Aorta (tissue), 5 donors: Measurements from ENCODE around the gene GNRH2. TPM values are rescaled to one million over a fixed set of nuclear protein-coding genes. Genes with fewer than 3 reads are reported as not detected.
A peak's percentile ranks its signal among the peaks of the same experiment; 100 is the strongest.

ENCODE experiments used
- ATAC-seq: fragments of 200-7000 bp; cut with Tn5 transposase; one replicate; pipeline ENCODE4 v1.9.1; 2022; ENCODE audit warnings: moderate library complexity; ENCODE audit not compliant: low FRiP score
- DNase-seq, 2 donors: peaks; one replicate each; pipeline ENCODE4 v3.0.0-alpha.2; 2020
- H3K27ac ChIP-seq, 2 donors: one replicate each; pipeline ENCODE4 v1.5.1; 2013; ENCODE audit warnings: low read length in 2 of 2, mild to moderate bottlenecking in 2 of 2, moderate library complexity in 2 of 2, control low read depth in 1 of 2, inconsistent platforms in 1 of 2, low read depth in 1 of 2
- H3K27me3 ChIP-seq, 2 donors: one replicate each; pipeline ENCODE4 v1.6.1; 2013; ENCODE audit warnings: control low read depth in 1 of 2, low read length in 1 of 2, mild to moderate bottlenecking in 1 of 2, moderate library complexity in 1 of 2; ENCODE audit not compliant: insufficient read depth in 2 of 2, control insufficient read depth in 1 of 2
- H3K36me3 ChIP-seq, 2 donors: one replicate each; pipeline ENCODE4 v1.6.1; 2013; ENCODE audit warnings: control low read depth in 1 of 2, low read length in 1 of 2, mild to moderate bottlenecking in 1 of 2; ENCODE audit not compliant: insufficient read depth in 2 of 2, control insufficient read depth in 1 of 2
- H3K4me1 ChIP-seq, 2 donors: one replicate each; pipeline ENCODE4 v1.6.1; 2013; ENCODE audit warnings: low read length in 2 of 2, control low read depth in 1 of 2, mild to moderate bottlenecking in 1 of 2, moderate library complexity in 1 of 2; ENCODE audit not compliant: insufficient read depth in 2 of 2, control insufficient read depth in 1 of 2
- H3K4me3 ChIP-seq, 2 donors: one replicate each; pipeline ENCODE4 v1.5.1; 2013; ENCODE audit warnings: low read length in 2 of 2, control low read depth in 1 of 2, mild to moderate bottlenecking in 1 of 2
- H3K9me3 ChIP-seq: one replicate; pipeline ENCODE4 v1.6.1; 2013; ENCODE audit warnings: mild to moderate bottlenecking, low read length; ENCODE audit not compliant: control insufficient read depth
- WGBS, 2 donors: extraction: QIAGEN DNeasy Blood & Tissue Kit; methylation state at CpG; one replicate each; pipeline ENCODE4 v1.1.7; 2013; 5-methylcytosine and 5-hydroxymethylcytosine counted together
- intact Hi-C, 2 donors: fragments of 100-400 bp; cut with DNase I; formaldehyde crosslinking; loops; one replicate each; pipeline versions ENCODE4 v1.14.2 to v1.15.0; 2022
- long read RNA-seq, 2 donors: library from polyadenylated mRNA; unstranded; transcript quantifications; one replicate each; pipeline ENCODE4 v2.0.0, GENCODE V29; 2020 to 2021
- polyA plus RNA-seq, 2 donors: library from polyadenylated mRNA; stranded (reverse); fragments of 200-250 nt; gene quantifications; one replicate each; pipeline ENCODE4 v1.2.3, GENCODE V29; 2013
- total RNA-seq, 2 donors: library from RNA; stranded (reverse); fragmentation: NEBNext Ultra II Directional; extraction: Animal tissue kit (Norgen Biotek cat#: 25700); gene quantifications; one replicate each; pipeline ENCODE4 v1.2.1, GENCODE V29; 2021
- donor health status: healthy with polysubstance abuse.
- donor health status: Bipolar disorder and iron deficiency.
- donor health status: DM: no; HTN: no; CAD: no.
- donor health status: DM: no; HTN: no; CAD: no.
- donor health status: DM: yes; HTN: yes; CAD: no.

GNRH2 gene
- total RNA-seq (under 1 TPM in 1 of 2 donors, not detected in 1; 0.49 TPM), polyA plus RNA-seq (under 1 TPM in 1 of 2 donors, not detected in 1; 0.69 TPM)
- long read RNA-seq, donor 1 = 0 reads
- long read RNA-seq, donor 2 = 0 reads

- intact Hi-C loops = loop anchor here in 1 of 2 donors (10.0 kb wide), 2 partner anchors 161 to 169 kb away; partner anchors contain the start of genes DDRGK1, ITPA and PTPRA
- Histone ChIP-seq H3K27me3 (no peaks in the 10 kb centered on the region), H3K36me3 (peaks cover 0 to 1% of the 10 kb centered on the region in 2 donors), H3K4me3 (no peak within 1 kb of the TSS), H3K4me1 (no peaks in the 10 kb centered on the region), H3K9me3 (no peaks in the 10 kb centered on the region), H3K27ac (peak within 1 kb of the TSS in 1 of 2 donors; percentile 49)
- DNase-seq = no peak
- ATAC-seq = no peak
- 86 to 94% methylated on average over 2 to 3 of the region's 3 CpGs for WGBS, 2 donors
Observed at GRCh38 chr20:3043322-3043721, at the start of gene GNRH2. TSS of gene GNRH2 (plus strand) at chr20:3043622. CDS start at chr20:3044415, 793 bp downstream.

GRCh38 chr20:2995796-2996195 is 47.6 kb upstream of the GNRH2 start:
- WGBS, 2 donors = 83% methylated on average over 2 of the region's 2 CpGs
- DNase-seq (no peak), ATAC-seq (no peak)
- Histone ChIP-seq H3K27me3 (no peaks in the 10 kb centered on the region), H3K36me3 (peaks cover 0 to 8% of the 10 kb centered on the region in 2 donors), H3K4me3 (no peak overlapping the region), H3K27ac (no peak overlapping the region), H3K9me3 (no peaks in the 10 kb centered on the region), H3K4me1 (no peaks in the 10 kb centered on the region)
- intact Hi-C loops = no loop called here

- DNase-seq (no peak), ATAC-seq (no peak)
- H3K36me3 ChIP-seq = peaks cover 0 to 4% of the 10 kb centered on the region in 2 donors
- intact Hi-C loops = no loop called here
- no peaks in the 10 kb centered on the region for H3K4me1 ChIP-seq
- no peak overlapping the region for H3K27ac ChIP-seq
- H3K4me3 ChIP-seq = no peak overlapping the region
- no peaks in the 10 kb centered on the region for H3K9me3 ChIP-seq
- no peaks in the 10 kb centered on the region for H3K27me3 ChIP-seq
Observed at GRCh38 chr20:2998728-2999127, 44.7 kb upstream of the GNRH2 start.

- H3K4me1 ChIP-seq = no peaks in the 10 kb centered on the region
- DNase-seq (no peak), ATAC-seq (no peak)
- H3K27me3 ChIP-seq = no peaks in the 10 kb centered on the region
- intact Hi-C loops = no loop called here
- no peak overlapping the region for H3K27ac ChIP-seq
- no peaks in the 10 kb centered on the region for H3K9me3 ChIP-seq
- 44 to 45% methylated on average over 7 of the region's 7 CpGs for WGBS, 2 donors
- H3K4me3 ChIP-seq = no peak overlapping the region
- peaks cover 1 to 2% of the 10 kb centered on the region in 2 donors for H3K36me3 ChIP-seq
Observed at GRCh38 chr20:3000852-3001523, 42.4 kb upstream of the GNRH2 start.

GRCh38 chr20:3003416-3003815 is 40.0 kb upstream of the GNRH2 start:
- Histone ChIP-seq H3K27ac (no peak overlapping the region), H3K9me3 (no peaks in the 10 kb centered on the region), H3K27me3 (no peaks in the 10 kb centered on the region), H3K36me3 (peaks cover 2 to 4% of the 10 kb centered on the region in 2 donors), H3K4me1 (no peaks in the 10 kb centered on the region), H3K4me3 (no peak overlapping the region)
- no peak for ATAC-seq
- 80 to 93% methylated on average over 2 of the region's 2 CpGs for WGBS, 2 donors
- intact Hi-C loops = no loop called here
- no peak for DNase-seq

- 55 to 58% methylated on average over 1 of the region's 1 CpG for WGBS, 2 donors
- Histone ChIP-seq H3K4me3 (no peak overlapping the region), H3K4me1 (peaks cover 0 to 2% of the 10 kb centered on the region in 2 donors), H3K9me3 (no peaks in the 10 kb centered on the region), H3K36me3 (peaks cover 1 to 7% of the 10 kb centered on the region in 2 donors), H3K27ac (no peak overlapping the region), H3K27me3 (no peaks in the 10 kb centered on the region)
- intact Hi-C loops = no loop called here
- DNase-seq (no peak), ATAC-seq (no peak)
Observed at GRCh38 chr20:3010985-3011723, 32.3 kb upstream of the GNRH2 start.

GRCh38 chr20:3011752-3012151 is 31.7 kb upstream of the GNRH2 start:
- no peak for DNase-seq
- intact Hi-C loops = no loop called here
- Histone ChIP-seq H3K9me3 (no peaks in the 10 kb centered on the region), H3K27ac (no peak overlapping the region), H3K4me3 (no peak overlapping the region), H3K4me1 (peaks cover 0 to 2% of the 10 kb centered on the region in 2 donors), H3K27me3 (no peaks in the 10 kb centered on the region), H3K36me3 (peaks cover 0 to 7% of the 10 kb centered on the region in 2 donors)
- 91 to 92% methylated on average over 3 of the region's 3 CpGs for WGBS, 2 donors
- ATAC-seq = no peak

GRCh38 chr20:3013771-3014170 is 29.7 kb upstream of the GNRH2 start:
- 96 to 97% methylated on average over 5 of the region's 5 CpGs for WGBS, 2 donors
- H3K9me3 ChIP-seq = no peaks in the 10 kb centered on the region
- peaks cover 0 to 2% of the 10 kb centered on the region in 2 donors for H3K4me1 ChIP-seq
- H3K27me3 ChIP-seq = no peaks in the 10 kb centered on the region
- H3K4me3 ChIP-seq = no peak overlapping the region
- peaks cover 0 to 11% of the 10 kb centered on the region in 2 donors for H3K36me3 ChIP-seq
- DNase-seq (no peak), ATAC-seq (no peak)
- H3K27ac ChIP-seq = no peak overlapping the region
- intact Hi-C loops = no loop called here
